ENCODE results near the gene LRRC4C. TPM values are rescaled to one million over a fixed set of nuclear protein-coding genes. Genes with fewer than 3 reads are reported as not detected.
"Not testable (repeated sequence)": the region's sequence is repeated elsewhere in the genome, so short reads cannot be mapped to it uniquely, and the experiment has no call there.

LRRC4C gene
- total RNA-seq, 2 experiments from 2014 or later = not detected

DNA sequence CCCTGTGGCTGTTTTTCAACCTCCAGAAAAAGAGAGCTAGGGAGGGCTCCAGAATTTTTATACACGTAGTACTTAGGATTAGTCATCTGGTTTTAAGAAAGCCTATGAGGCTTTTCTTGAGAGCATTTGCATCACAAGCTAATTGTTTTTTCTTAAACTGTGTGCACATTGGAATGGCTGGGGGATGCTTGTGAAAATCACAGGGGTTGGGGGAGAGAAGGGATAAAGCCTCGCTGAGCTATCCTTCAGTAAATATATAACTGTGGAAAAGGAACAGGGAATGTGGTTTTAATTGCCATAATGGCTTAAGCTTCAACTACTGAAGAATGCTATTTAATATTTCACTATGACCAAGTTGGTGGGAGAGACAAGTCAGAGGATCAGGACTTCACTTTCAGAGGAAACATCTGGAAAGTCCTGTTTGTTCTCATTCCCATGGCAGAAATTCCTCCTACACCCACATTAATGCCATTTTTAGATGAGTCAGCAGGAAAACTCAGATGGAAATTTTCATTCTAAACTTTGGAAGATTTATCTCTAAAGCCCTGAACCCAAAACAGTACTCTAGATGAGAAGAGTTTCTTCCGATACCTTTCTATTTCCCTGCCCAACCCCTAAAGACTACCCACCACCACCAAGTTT lies 591.3 kb downstream of the LRRC4C start:
- H3K27me3 Mint-ChIP-seq = no peaks in the 10 kb centered on the region
- H3K36me3 Mint-ChIP-seq (ENCODE audit: low read depth) = no peaks in the 10 kb centered on the region
- H3K4me1 Mint-ChIP-seq (ENCODE audit: low read depth) = no peaks in the 10 kb centered on the region
- H3K9me3 ChIP-seq (ENCODE audit: control insufficient read depth in 1 of 2, insufficient read depth in 1 of 2, low read length in 2 of 2) = peaks cover 0 to 4% of the 10 kb centered on the region in 2 experiments
- ChIA-PET POLR2A (no interaction called here), CTCF (no interaction called here)
- no peaks in the 10 kb centered on the region for H3K36me3 ChIP-seq (ENCODE audit: insufficient read depth, low read length)
- H3K9me3 Mint-ChIP-seq = peaks cover 10% of the 10 kb centered on the region
- TF ChIP-seq, protein P1, sequence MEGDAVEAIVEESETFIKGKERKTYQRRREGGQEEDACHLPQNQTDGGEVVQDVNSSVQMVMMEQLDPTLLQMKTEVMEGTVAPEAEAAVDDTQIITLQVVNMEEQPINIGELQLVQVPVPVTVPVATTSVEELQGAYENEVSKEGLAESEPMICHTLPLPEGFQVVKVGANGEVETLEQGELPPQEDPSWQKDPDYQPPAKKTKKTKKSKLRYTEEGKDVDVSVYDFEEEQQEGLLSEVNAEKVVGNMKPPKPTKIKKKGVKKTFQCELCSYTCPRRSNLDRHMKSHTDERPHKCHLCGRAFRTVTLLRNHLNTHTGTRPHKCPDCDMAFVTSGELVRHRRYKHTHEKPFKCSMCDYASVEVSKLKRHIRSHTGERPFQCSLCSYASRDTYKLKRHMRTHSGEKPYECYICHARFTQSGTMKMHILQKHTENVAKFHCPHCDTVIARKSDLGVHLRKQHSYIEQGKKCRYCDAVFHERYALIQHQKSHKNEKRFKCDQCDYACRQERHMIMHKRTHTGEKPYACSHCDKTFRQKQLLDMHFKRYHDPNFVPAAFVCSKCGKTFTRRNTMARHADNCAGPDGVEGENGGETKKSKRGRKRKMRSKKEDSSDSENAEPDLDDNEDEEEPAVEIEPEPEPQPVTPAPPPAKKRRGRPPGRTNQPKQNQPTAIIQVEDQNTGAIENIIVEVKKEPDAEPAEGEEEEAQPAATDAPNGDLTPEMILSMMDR (IDR thresholded peaks at IDR 0.05) = no peak
- H3K4me3 ChIP-seq (ENCODE audit: low read length) = no peak overlapping the region
- H3K27ac ChIP-seq (ENCODE audit: low read depth in 1 of 2, low read length in 2 of 2) = no peak overlapping the region
- intact Hi-C loops (cut with DNase I, micrococcal nuclease) = no loop called here
- no peaks in the 10 kb centered on the region for H3K4me1 ChIP-seq (ENCODE audit: insufficient read depth, low read length)
- no peak overlapping the region for H3K27ac Mint-ChIP-seq
- no peak for DNase-seq
- H3K4me3 Mint-ChIP-seq = no peak overlapping the region
- no peak for ATAC-seq (ENCODE audit: poor library complexity)
- H3K27me3 ChIP-seq (ENCODE audit: control insufficient read depth in 1 of 2, insufficient read depth in 2 of 2, low read length in 2 of 2) = no peaks in the 10 kb centered on the region

DNA sequence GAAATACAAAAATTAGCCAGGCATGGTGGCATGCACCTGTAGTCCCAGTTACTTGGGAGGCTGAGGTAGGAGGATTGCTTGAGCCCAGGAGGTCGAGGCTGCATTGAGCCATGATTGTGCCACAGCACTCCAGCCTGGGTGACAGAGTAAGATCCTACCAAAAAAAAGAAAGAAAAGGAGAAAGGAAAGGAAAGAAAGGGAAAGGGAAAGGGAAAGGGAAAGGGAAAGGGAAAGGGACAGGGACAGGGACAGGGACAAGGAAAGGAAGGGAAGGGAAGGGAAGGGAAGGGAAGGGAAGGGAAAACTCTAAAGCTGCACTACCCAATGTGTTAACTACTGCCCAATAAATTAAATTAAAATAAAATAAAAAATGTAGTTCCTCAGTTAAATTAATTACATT lies 601.7 kb downstream of the LRRC4C start:
- ATAC-seq (ENCODE audit: poor library complexity); H3K27ac Mint-ChIP-seq: not testable (repeated sequence)

DNA sequence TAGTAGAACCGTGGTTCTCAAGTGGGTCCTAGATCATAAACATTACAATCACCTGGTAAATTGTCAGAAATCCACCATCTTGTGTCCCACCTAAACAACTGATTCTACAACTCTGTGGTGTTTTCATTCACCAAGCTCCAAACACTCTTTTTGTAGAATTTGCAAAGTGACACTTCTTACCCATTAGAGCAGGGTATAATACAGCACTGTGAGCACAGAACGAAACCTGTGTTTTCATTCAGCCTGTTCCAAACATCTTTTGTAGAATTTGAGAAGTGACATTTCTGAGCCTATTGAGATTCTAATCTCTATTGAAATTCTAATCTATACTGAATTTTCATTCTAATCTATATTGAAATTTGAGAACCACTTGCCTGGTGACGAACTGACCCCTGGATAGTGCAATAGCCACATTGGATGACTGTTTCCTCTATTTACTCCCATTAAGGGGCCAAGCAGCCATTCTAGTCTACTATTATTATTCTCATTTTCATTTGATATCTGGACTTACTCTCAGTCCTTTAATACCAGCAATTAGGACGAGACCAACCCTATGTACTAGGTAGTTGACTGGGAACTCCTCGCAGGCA lies 616.6 kb downstream of the LRRC4C start:
- Mint-ChIP-seq H3K4me3 (no peak overlapping the region), H3K27ac (no peak overlapping the region), H3K27me3 (no peaks in the 10 kb centered on the region), H3K9me3 (peaks cover 16% of the 10 kb centered on the region), H3K36me3 (ENCODE audit: low read depth) (no peaks in the 10 kb centered on the region), H3K4me1 (ENCODE audit: low read depth) (no peaks in the 10 kb centered on the region)
- Histone ChIP-seq H3K27me3 (ENCODE audit: control insufficient read depth in 1 of 2, insufficient read depth in 2 of 2, low read length in 2 of 2) (no peaks in the 10 kb centered on the region), H3K4me1 (ENCODE audit: insufficient read depth, low read length) (no peaks in the 10 kb centered on the region), H3K27ac (ENCODE audit: low read depth in 1 of 2, low read length in 2 of 2) (no peak overlapping the region), H3K9me3 (ENCODE audit: control insufficient read depth in 1 of 2, insufficient read depth in 1 of 2, low read length in 2 of 2) (peaks cover 0 to 5% of the 10 kb centered on the region in 2 experiments), H3K4me3 (ENCODE audit: low read length) (no peak overlapping the region), H3K36me3 (ENCODE audit: insufficient read depth, low read length) (no peaks in the 10 kb centered on the region)
- ATAC-seq (ENCODE audit: poor library complexity) = no peak
- POLR2A ChIA-PET = no interaction called here
- CTCF ChIA-PET = no interaction called here
- TF ChIP-seq, protein P1 (IDR thresholded peaks at IDR 0.05) = no peak
- no peak for DNase-seq
- intact Hi-C loops (cut with DNase I, micrococcal nuclease) = no loop called here

More for the DNA sequence above, 601.7 kb downstream of the LRRC4C start:
- H3K27ac ChIP-seq (ENCODE audit: low read depth in 1 of 2, low read length in 2 of 2); H3K9me3 ChIP-seq (ENCODE audit: control insufficient read depth in 1 of 2, insufficient read depth in 1 of 2, low read length in 2 of 2); POLR2A ChIA-PET; H3K36me3 ChIP-seq (ENCODE audit: insufficient read depth, low read length); H3K36me3 Mint-ChIP-seq (ENCODE audit: low read depth); H3K27me3 Mint-ChIP-seq; H3K9me3 Mint-ChIP-seq; H3K4me3 Mint-ChIP-seq; H3K4me1 Mint-ChIP-seq (ENCODE audit: low read depth); H3K4me1 ChIP-seq (ENCODE audit: insufficient read depth, low read length); CTCF ChIA-PET; intact Hi-C loops (cut with DNase I, micrococcal nuclease); H3K27me3 ChIP-seq (ENCODE audit: control insufficient read depth in 1 of 2, insufficient read depth in 2 of 2, low read length in 2 of 2); DNase-seq; H3K4me3 ChIP-seq (ENCODE audit: low read length): not testable (repeated sequence)

DNA sequence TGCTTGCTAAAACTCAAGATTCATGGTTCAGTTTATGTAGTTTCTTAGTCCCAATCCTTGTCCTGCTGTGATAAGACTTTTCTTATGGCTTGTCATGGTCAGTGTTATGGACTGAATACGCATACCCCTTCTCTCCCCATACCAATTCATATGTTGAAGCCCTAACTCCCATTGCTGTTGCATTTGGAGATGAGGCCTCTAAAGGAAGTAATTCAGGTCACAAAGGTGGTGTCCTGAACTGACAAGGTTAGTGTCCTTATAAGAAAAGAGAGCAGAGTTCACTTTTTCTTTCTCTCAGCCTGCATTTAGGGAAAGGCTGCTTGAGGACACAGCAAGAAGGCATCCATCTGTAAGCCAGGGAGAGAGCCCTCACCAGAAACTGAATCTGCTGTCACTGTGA lies 618.2 kb downstream of the LRRC4C start:
- no peaks in the 10 kb centered on the region for H3K36me3 ChIP-seq (ENCODE audit: insufficient read depth, low read length)
- Mint-ChIP-seq H3K27me3 (no peaks in the 10 kb centered on the region), H3K9me3 (peaks cover 21% of the 10 kb centered on the region), H3K4me3 (no peak overlapping the region), H3K27ac (no peak overlapping the region), H3K36me3 (ENCODE audit: low read depth) (no peaks in the 10 kb centered on the region), H3K4me1 (ENCODE audit: low read depth) (no peaks in the 10 kb centered on the region)
- H3K27me3 ChIP-seq (ENCODE audit: control insufficient read depth in 1 of 2, insufficient read depth in 2 of 2, low read length in 2 of 2) = no peaks in the 10 kb centered on the region
- peaks cover 0 to 5% of the 10 kb centered on the region in 2 experiments for H3K9me3 ChIP-seq (ENCODE audit: control insufficient read depth in 1 of 2, insufficient read depth in 1 of 2, low read length in 2 of 2)
- no peak overlapping the region for H3K4me3 ChIP-seq (ENCODE audit: low read length)
- ChIA-PET CTCF (no interaction called here), POLR2A (no interaction called here)
- TF ChIP-seq, protein P1 (IDR thresholded peaks at IDR 0.05) = no peak
- H3K27ac ChIP-seq (ENCODE audit: low read depth in 1 of 2, low read length in 2 of 2) = no peak overlapping the region
- H3K4me1 ChIP-seq (ENCODE audit: insufficient read depth, low read length) = no peaks in the 10 kb centered on the region
- ATAC-seq (ENCODE audit: poor library complexity) (no peak), DNase-seq (no peak)
- intact Hi-C loops (cut with DNase I, micrococcal nuclease) = no loop called here

Data from CD4-positive, alpha-beta T cell (primary cell).